GM18498 (cell line): ENCODE data around the gene COL27A1.

Source experiments
- ATAC-seq: cut with Tn5 transposase; IDR thresholded peaks from one replicate; pipeline ENCODE4 v1.9.1; 2021; ENCODE audit warnings: mild to moderate bottlenecking, moderate library complexity; ENCODE audit not compliant: unreplicated experiment

COL27A1 gene

DNA sequence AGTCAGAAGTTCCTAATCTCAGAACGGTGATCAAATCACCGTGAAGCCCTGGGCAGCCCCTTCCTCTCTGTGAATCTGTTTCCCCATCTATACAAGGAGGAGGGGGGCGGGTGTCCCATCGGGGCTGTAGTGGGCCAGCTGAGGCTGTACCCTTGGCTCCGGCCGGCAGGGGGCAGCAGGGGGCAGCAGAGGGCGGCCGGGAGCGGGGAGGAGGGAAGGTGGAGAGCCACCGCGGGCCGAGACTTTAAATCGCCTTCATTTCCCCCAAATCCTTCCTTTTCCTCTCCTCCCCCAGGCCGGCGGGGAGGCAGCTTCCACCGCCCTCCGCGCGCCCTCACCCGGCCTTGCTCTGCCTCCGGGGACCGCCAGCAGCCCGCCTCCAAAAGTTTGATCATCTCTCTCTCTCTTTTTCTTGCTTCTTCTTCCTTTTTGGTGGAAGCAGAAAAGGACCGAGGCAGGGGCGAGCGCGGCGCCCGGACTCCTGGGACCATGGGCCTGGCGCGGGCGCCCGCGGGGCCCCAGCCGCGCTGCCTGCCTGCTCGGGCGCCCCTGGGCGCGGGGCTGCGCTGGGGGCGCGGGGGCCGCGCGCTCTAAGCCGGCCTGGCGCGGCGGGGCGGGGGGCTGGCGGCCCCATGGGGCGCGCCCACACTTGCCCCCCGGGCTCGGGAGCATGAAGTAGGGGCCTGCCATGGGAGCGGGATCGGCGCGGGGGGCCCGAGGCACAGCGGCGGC, at the start of gene COL27A1:
Gene COL27A1, plus strand, starts transcription at position 275 of the 732 bp plus-strand sequence. Its CDS starts 414 bp downstream, at position 689.
- peak; percentile 93 for ATAC-seq

DNA sequence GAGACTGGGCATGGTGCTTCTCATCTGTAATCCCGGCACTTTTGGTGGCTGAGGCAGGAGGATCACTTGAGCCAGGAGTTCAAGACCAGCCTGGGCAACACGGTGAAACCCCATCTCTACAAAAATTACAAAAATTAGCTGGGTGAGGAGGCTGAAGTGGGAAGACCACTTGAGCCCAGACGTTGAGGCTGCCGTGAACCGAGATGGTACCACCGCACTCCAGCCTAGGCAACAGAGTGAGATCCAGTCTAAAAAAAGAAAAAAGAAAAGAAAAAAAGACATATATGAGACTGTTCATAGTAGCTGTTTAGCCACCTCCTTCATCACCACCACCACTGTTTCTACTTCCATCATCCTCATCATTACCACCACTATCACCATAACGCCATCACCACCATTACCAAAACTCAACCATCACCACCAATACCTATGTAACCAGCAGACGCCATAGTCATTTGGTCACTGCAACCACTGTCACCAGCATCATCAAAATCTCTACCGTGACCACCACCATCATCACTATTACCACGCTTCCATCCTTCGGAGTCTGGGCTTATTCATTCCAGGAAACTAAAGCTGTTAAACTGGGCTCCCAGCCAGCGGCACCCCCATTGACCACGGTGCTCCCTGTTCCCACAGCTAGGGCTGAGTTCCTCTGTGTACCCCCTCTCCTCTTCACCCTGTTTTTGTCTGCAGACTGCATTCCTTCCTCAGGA, 47.9 kb upstream of the COL27A1 start:
- ATAC-seq = no peak

DNA sequence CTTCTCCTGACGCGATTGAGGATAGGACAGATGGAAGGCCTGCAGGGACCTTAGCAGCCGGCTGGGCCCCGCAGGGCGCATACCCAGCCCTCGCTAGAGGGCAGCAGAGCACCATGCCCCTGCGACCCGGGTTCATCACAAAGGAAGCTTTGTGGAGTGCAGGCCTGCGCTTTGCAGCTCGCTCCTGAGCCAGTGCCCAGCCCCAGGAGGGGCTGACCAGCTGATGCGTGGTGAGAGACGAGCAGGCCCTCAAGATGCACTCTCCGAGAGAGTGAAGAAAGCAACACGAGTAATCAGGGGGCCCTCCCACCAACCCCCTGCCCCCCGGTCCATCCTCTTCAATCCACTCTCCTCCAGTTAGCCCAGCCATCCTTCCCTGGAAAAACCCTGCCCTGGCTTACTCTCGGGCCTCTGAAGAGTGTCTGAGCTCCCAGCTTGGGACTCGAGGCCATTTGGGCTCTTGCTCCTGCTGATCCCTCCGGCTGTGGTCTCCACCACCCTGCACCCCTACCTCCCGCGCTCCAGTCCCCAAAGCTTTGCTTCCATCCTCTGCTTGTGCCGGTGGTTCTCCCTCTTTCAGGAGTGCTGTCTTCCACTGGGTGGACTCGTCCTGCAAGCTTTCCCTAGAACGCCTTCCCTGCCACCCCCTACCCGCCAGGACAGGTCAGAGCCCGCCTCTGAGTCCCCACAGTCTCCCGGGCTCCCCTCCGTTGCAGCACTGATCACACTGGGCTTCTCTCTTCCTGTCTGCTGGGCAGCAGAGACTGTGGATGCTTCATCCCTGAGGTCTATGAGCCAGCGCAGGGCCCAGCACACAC, 47.1 kb upstream of the COL27A1 start:
- ATAC-seq = no peak

DNA sequence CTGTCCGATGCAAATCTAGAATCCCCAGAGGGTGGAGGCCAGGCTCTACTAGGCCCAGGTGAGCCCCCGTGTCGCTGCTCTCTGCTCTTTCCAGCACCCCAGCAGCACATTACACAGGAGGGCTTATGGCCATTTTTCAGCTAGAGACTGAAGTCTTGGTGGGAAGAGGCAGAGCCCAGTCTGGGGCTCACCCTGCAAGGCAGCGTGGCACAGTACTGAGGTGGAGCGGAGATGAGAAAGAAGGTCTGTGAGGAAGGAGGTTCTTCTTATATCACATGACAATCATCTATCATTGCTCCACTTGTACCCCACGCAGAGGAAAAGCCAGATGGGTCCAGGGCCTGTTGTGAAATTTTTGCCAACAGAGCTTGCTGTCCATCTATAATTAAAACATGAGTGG, 46.2 kb upstream of the COL27A1 start:
- ATAC-seq = no peak

DNA sequence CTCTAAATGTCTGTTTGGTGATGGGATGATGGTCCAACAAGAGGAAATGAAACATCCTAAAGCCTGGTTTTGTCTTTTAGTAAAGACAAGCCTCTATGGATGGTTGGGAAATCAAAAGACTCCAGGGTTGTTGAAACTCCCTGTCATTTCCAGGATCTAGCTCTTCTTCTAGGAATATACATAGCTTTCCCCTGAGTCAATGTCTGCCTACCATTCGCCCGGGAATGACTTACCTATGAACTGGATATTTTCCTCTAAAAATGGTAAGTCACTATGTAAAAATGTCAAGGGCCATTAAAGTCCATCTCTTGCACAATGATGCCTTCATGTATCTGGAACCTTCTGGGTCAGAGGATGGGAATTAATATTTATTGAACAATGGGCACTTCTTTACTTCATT, 45.2 kb upstream of the COL27A1 start:
- no peak for ATAC-seq

DNA sequence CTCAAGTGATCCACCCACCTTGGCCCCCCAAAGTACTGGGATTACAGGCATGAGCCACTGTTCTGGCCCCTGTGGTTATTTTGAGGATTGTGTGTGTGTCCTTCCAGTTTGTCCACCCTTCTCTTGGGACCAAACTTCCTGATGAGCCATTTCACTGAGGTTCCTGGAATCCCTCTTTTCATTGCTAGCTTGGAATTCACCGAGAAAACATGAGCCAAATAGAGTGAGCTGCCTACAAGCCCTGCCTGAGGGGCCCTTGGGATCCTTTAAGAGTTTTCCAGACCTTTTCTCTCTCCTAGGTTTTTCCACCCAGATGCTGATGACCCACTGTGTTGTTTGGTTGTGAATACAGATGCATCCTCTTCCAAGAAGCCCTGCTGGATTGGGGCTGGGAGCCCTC, 43.0 kb upstream of the COL27A1 start:
- no peak for ATAC-seq

DNA sequence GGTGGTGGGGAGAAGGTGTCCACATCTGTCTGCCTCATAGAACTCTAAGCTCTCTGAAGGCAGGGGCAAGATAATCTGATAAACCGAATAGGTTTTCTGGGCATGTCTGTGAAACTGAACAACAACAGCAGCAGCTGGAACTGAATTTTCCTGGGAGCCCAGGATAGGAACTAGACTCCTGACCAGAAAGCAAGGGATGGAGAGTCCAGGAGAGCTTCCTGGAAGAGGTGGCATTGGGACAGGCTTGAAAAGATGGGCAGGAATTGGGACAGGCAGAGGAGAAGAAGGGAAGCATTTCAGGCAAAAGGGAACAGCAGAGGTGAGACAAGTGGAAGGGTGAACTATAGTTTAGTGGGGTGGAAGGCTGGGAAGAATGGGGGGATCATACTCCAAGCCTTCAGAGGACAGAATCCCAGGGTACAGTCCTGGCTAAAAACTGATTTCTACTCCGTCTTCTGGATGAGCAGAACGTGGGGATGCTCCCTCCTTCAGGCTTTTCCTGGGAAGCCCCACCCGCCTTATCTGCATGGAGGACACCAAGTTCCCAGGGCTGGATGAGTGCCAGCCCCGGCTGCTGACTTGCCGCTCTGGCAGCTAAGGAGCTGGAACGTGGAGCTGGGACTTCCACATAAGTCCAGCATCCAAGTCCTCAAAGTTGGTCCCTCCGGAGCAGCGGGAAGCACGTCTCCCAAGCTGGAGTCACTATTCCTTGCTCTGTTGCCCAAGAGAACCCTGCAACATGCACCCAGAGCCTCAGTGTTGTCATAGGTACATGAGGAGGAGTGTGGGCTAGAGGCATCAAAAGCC, 42.4 kb upstream of the COL27A1 start:
- ATAC-seq = no peak

DNA sequence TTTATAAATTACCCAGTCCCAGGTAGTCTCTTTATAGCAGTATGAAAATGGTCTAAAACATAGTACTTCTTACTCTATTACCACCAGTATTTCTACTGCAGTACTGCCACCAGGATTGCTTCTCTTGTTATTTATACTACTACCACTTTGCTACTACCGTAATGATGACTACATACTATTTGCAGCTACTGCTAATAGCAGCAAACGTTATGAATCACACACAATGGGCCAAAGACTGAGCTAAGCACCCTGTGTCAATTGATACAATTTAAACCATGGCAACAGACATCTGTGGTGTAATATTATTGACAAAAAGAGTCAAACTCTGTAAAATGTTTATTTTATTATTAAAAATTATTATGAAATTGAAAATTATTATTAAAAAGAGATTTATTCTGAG, 41.0 kb upstream of the COL27A1 start:
- ATAC-seq = no peak

DNA sequence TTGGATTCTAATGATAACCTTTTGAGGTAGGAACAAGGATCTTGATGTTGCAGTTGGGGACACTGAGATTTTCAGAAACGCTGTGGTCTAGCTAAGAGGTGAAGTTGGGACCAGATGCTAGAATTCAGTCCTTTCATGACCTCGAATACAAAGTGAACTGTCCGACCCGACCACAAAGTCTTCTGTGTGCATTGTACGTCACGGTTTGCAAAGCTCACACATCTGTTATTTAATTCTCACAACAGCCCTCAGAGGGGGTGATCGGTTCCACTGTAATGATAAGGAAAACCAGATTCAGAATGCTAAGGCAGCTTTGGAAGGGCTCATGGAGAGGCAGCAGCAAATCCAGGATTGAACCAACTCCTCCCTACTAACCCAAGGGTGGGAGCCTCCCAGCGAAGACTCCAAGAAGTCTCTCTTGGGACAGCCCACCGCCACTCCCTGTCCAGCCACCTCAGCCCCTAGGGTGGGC, 39.6 kb upstream of the COL27A1 start:
- ATAC-seq = no peak

DNA sequence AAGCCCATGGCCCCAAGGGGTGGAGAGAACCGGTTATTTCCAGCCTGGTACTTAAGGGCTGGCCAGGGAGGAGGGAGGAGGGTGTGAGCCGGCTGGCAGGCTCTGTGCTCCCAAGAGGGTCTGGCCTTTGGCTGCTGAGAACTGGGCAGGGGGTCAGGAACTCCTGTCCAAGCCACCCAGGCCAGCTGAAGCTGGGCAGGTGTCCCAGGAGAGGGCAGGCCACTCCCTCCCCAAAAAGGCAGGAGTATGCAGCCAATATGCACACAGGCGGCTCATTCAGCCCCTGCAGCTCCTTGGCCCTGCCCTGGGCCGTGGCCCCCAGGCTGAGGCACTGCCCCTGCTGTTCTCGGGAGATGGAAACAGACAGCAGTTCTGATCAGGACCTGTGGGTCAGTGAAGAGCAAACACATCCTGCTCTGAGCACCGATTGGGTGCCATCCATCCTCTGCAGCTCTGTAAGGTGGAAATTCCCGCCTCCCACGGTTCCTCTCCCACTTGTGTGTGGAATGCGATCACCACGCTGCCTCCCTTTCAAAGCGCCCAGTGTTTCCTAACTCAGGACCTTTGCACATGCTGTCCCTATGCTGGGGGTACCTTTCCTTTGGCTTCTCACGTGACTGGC, 39.1 kb upstream of the COL27A1 start:
- ATAC-seq = no peak

DNA sequence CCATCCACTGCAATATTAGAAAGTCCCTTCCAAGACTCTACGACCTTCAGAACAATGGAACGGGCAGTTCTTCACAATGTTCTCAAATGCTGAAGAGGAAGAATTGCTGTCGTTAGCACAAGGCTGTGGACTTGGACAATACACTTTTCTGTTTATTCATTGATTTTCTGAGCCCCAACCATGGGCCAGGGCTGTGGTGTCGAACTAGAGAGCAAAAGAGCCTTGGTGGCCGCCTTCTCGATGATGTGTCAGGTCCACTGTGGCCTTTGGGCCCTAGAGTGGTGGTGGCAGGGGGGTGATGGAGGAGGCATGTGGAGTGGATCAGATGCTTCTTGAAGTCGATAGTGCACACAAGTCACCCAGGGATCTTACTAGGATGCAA, 37.7 kb upstream of the COL27A1 start:
- no peak for ATAC-seq

DNA sequence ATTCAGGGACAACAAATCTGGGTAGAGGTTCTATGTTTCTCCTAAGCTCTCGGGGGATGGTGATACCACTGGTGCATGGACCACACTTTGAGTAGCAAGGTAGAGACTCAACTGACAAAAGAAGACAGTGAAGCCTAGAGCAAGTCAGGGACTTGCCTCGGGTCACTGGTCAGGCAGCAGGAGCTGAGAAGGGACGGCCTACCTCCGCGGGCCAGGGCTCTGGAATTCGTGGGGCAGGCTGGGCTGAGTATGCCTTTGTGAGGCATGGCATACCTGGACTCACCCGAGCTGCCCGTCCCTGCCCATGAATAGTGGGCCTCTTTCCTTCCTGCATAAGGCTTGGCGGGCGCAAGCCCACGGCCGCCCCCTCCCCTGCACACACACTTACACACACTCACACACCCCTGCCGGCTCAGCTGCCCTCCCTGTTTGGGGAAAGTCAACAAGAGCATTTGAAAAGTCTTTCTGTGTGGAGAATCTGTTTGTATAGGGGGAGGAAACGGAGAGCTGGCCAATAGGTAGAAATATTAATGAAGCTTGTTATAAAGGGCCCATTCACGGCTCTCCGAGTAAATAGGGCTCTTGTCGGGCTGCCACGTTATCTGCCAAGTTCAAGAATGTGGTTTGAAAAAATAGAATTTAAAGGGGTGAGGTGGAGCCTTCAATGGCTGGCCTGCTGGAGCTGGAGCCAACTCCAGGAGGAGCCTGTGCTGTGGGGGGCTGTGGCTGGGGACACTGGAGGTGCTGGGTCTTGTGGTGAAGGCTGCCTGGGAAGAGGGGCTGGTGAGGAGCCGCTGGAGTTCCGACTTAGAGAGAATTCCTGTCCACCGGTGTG, 37.1 kb upstream of the COL27A1 start:
- ATAC-seq = no peak

DNA sequence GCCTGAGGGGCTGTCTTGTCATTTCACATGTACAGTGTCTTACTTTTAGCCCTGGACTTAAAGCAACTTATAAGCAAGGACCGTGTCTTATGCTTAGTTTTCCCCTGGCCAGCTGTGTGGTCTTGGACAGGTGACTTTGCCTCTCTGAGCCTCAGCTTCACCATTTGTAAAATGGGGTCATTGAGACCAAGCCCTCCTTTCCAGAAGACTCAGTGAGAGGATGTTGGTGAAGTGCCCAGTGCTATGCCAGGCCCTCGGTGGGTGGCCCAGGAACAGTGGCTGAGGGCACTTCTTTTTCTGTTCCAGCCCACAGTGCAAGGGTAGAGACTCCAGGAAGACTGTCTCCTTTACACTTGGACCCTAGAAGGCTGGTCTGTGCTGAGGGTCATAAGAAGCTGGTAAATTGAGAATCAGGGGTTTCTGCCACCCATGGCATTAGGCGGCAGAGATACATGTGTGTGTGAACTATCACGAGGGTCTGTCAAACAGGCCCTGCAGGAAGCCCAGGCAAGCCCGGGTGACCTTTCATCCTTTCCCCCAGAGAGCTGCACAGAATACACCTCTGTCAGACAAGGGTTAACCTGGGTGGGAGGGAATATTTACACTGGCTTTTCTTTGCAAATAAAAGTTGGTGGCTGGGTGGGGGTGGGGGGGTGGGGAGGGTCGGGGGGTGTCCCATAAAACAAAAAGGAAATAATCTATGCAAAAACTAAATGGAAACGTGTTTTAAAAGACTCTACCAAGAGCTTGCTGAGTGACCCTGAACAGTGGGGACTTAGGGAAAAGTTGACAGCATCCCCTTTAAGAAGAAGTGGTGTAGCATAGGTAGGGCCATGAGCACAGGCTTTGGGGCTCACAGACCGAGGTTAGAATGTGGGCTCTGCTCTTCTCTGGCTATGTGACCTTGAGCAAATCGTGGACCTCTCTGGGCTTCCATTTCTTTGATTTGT, 35.8 kb upstream of the COL27A1 start:
- ATAC-seq = no peak

DNA sequence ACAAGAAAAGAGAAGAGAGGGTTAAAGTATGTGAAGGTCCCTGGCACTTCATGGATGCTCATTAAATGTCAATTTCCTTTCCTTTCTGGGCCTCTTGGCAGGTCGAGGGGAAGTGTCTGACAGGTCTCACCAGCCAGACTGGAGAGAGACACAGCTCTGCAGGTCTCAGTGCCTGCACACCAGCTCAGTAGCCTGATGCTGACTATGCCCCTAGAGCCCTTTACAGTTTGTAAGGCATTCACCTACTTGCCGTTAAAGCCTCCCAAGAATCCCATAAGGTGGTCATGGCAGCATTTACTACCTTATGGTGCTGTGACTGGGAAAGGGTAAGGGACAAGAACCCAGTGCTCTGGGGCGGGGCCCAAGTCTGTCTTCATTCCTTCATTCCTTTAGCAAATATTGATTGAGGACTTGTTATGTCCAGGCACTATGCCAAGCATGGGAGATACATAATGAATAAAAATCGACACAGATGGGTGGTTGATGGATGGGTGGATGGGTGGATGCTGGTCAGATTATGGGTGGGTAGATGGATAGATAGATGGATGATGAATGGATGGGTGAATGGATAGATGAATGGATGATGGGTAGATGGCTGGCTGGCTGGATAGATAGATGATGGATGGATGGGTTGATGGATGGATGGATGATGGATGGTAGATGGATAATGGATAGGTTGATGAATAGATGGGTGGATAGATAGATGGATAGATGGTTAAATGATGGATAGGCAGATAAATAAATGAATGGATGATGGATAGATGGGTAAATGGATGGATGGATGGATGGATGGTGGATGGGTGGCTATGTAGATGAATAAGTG, 34.9 kb upstream of the COL27A1 start:
- ATAC-seq = no peak

DNA sequence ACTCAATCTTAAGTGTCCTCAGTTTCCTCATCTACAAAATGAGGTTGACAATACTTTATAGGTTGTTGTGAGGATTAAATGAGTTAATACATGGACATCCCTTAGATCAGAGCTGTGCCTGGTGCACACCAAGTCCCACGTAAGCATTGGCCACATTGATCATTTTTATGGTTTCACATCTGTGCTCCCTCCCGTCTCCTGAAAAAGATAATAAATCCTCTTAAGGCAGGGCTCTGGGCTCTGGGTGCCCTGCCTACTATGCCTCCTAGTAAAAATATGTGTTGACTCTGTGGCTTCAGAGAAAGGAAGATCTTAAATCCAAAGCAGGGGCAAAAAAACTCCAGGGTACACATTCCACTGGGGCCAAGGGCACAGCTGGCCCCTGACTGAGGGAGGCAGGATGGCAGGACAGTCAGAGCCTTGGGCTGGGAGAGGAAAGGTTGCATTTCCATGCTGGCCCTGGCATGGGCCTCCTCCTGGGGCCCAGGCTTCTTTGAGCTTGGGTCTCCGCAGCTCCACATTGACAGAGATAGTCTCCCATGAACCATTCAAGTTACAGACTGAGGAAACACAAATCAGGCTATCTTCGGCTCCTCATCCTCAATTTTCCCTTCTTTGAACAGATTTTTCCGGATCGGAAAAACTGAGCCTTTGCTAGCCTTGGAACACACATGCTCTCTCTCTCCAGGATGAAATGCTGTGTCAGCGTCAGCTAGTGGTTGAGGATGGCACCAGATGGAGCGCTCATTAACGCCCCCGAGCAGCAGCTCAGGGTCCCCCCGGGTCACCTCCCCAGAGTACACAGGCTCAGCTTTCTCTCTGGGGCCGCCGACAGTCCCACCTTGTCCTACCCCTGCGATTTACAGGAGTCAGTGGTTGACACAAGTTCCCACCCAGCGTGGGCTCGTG, 33.9 kb upstream of the COL27A1 start:
- no peak for ATAC-seq
